Endothelial cell of umbilical vein (primary cell): ENCODE measurements around the gene CDH15. TPM values are rescaled to one million over a fixed set of nuclear protein-coding genes. Genes with fewer than 3 reads are reported as not detected.

Experiments
- BruUV-seq: library from RNA; stranded (reverse); fragments of 400-500 nt; replicated peaks from 2 replicates; lab custom pipeline; 2021; lab: Mats Ljungman, UMichigan
- CTCF ChIA-PET: fragments of 300-600, 350-600 bp; sonication (Branson Sonifier 250); formaldehyde crosslinking; loops from one replicate; lab custom pipeline; 2021; ENCODE audit warnings: antibody characterized with exemption, inconsistent platforms; lab: Charles Lee
- POLR2A ChIA-PET: fragments of 300-600, 350-600 bp; sonication (Branson Sonifier 250); formaldehyde crosslinking; loops from one replicate; lab custom pipeline; 2021; ENCODE audit warnings: antibody characterized with exemption, inconsistent platforms; lab: Charles Lee
- DNase-seq: peaks from one replicate; pipeline ENCODE4 v3.0.0-alpha.2; 2011; ENCODE audit warnings: low read depth, low spot score
- FAIRE-seq: peaks from 2 replicates; lab custom pipeline; 2011; peaks lifted over from hg19 to GRCh38; lab: Jason Lieb, UNC
- H2AFZ ChIP-seq: 2 replicates; pipeline ENCODE4 v1.6.0; 2012; ENCODE audit warnings: low read depth, low read length, control low read depth, inconsistent platforms
- H3K27ac ChIP-seq: 2 replicates; pipeline ENCODE4 v1.5.1; 2011; ENCODE audit warnings: low read depth, mild to moderate bottlenecking, control low read depth, low read length, moderate library complexity; ENCODE audit not compliant: insufficient read depth
- H3K27me3 ChIP-seq, 2 experiments: 2 replicates each; pipeline versions ENCODE4 v1.6.0 to v1.6.1; 2011; ENCODE audit warnings: low read length in 2 of 2, mixed read lengths in 1 of 2; ENCODE audit not compliant: control insufficient read depth in 2 of 2, insufficient read depth in 2 of 2
- H3K36me3 ChIP-seq, 2 experiments: 2 replicates in 1 of 2; 3 replicates in 1 of 2; pipeline ENCODE4 v1.5.1; 2011; ENCODE audit warnings: low read length in 2 of 2, mild to moderate bottlenecking in 1 of 2, moderate library complexity in 1 of 2; ENCODE audit not compliant: control insufficient read depth in 2 of 2, insufficient read depth in 2 of 2; ENCODE audit errors: extremely low read depth in 1 of 2
- H3K4me1 ChIP-seq: 3 replicates; pipeline ENCODE4 v1.5.1; 2011; ENCODE audit warnings: mild to moderate bottlenecking, low read length; ENCODE audit not compliant: control insufficient read depth, insufficient read depth; ENCODE audit errors: extremely low read depth
- H3K4me2 ChIP-seq: 2 replicates; pipeline ENCODE4 v1.6.1; 2011; ENCODE audit warnings: low read length, control low read depth, mixed read lengths; ENCODE audit not compliant: insufficient read depth
- H3K4me3 ChIP-seq, 3 experiments: fragments of 200-600 bp in 1 of 3; sonication (generic), shearing (Covaris generic) in 1 of 3; replicated peaks in 1 of 3; 2 replicates each; pipeline ENCODE4 v1.5.1; 2011 to 2016; ENCODE audit warnings: control low read depth in 3 of 3, low read length in 3 of 3, mild to moderate bottlenecking in 2 of 3, inconsistent platforms in 1 of 3, low read depth in 1 of 3, moderate library complexity in 1 of 3; ENCODE audit not compliant: insufficient read depth in 1 of 3
- H3K79me2 ChIP-seq: 2 replicates; pipeline ENCODE4 v1.6.0; 2012; ENCODE audit warnings: low read length, inconsistent platforms; ENCODE audit not compliant: control insufficient read depth, insufficient read depth
- H3K9ac ChIP-seq: replicated peaks from 2 replicates; pipeline ENCODE3; 2011; ENCODE audit warnings: low read length, control low read depth; ENCODE audit not compliant: insufficient read depth; ENCODE audit errors: extremely low read depth
- H3K9me1 ChIP-seq: replicated peaks from 3 replicates; pipeline ENCODE4 v1.6.0; 2011; ENCODE audit warnings: mild to moderate bottlenecking, low read length; ENCODE audit not compliant: control insufficient read depth, insufficient read depth; ENCODE audit errors: extremely low read depth
- H3K9me3 ChIP-seq: replicated peaks from 2 replicates; pipeline ENCODE4 v1.5.1; 2012; ENCODE audit warnings: low read length, inconsistent platforms; ENCODE audit not compliant: control insufficient read depth, insufficient read depth
- H4K20me1 ChIP-seq: replicated peaks from 2 replicates; pipeline ENCODE3; 2011; ENCODE audit warnings: mild to moderate bottlenecking, low read length; ENCODE audit not compliant: control insufficient read depth, insufficient read depth; ENCODE audit errors: extremely low read depth
- FOS ChIP-seq: IDR thresholded peaks from 2 replicates; pipeline ENCODE4 v1.6.1; 2011; ENCODE audit warnings: mild to moderate bottlenecking, low read length, moderate library complexity, borderline replicate concordance; ENCODE audit not compliant: insufficient read depth
- GATA2 ChIP-seq: IDR thresholded peaks from 2 replicates; pipeline ENCODE4 v1.7.0; 2011; ENCODE audit warnings: low read depth, mild to moderate bottlenecking, moderate library complexity, mixed read lengths, low read length; ENCODE audit not compliant: insufficient read length, insufficient read depth
- JUN ChIP-seq: IDR thresholded peaks from 2 replicates; pipeline ENCODE4 v1.6.1; 2011; ENCODE audit warnings: borderline replicate concordance, low read depth; ENCODE audit not compliant: insufficient read length, insufficient read depth
- POLR2A ChIP-seq: IDR thresholded peaks from 2 replicates; pipeline ENCODE4 v1.6.1; 2012; ENCODE audit warnings: low read depth, mild to moderate bottlenecking, control low read depth, low read length
- POLR2AphosphoS5 ChIP-seq: IDR thresholded peaks from 2 replicates; pipeline ENCODE4 v1.6.1; 2012; ENCODE audit warnings: low read depth, mild to moderate bottlenecking, control low read depth, low read length, moderate library complexity; ENCODE audit not compliant: insufficient read depth
- dilution Hi-C: fragments of 300-500 bp; cut with MboI; formaldehyde crosslinking; loops from one replicate; pipeline ENCODE4 v1.15.0; 2019; ENCODE audit warnings: low sequenced_read_pairs; ENCODE audit not compliant: extremely low pct_ligation_motif_present
- intact Hi-C: fragments of 100-400 bp; cut with micrococcal nuclease; formaldehyde crosslinking; loops from one replicate; pipeline ENCODE4 v1.10.0; 2022
- polyA plus RNA-seq, 4 experiments: library from polyadenylated mRNA; depleted of rRNA in 3 of 4; stranded (reverse) in 3 of 4; unstranded in 1 of 4; fragments of >200 nt; gene quantifications; 2 replicates each; pipeline versions ENCODE4 v1.2.1 to v1.2.3, GENCODE V29; 2011 to 2012; ENCODE audit warnings: missing spikeins in 1 of 4
- total RNA-seq: library from RNA; stranded (reverse); gene quantifications from 2 replicates; pipeline ENCODE4 v1.2.3, GENCODE V29; 2021
- TF ChIP-seq, protein P1 (sequence below): IDR thresholded peaks from 2 replicates; pipeline ENCODE4 v1.6.1; 2011; ENCODE audit not compliant: insufficient read depth, insufficient read length
- TF ChIP-seq, protein P2 (sequence below), 2 donors: IDR thresholded peaks; 1 replicate in 1 of 2; 2 replicates in 1 of 2; pipeline ENCODE4 v1.5.1; 2011; ENCODE audit warnings: low read length in 2 of 2, mild to moderate bottlenecking in 2 of 2, moderate library complexity in 2 of 2, control low read depth in 1 of 2, inconsistent platforms in 1 of 2, low read depth in 1 of 2; ENCODE audit not compliant: insufficient read depth in 1 of 2; ENCODE audit errors: extremely low read depth in 1 of 2

CDH15 gene
- total and polyA plus RNA-seq, 2 donors (not counting 3 experiments of a cell fraction or from before 2014, with no cell fraction given): 0.44 TPM; not detected in 1

DNA sequence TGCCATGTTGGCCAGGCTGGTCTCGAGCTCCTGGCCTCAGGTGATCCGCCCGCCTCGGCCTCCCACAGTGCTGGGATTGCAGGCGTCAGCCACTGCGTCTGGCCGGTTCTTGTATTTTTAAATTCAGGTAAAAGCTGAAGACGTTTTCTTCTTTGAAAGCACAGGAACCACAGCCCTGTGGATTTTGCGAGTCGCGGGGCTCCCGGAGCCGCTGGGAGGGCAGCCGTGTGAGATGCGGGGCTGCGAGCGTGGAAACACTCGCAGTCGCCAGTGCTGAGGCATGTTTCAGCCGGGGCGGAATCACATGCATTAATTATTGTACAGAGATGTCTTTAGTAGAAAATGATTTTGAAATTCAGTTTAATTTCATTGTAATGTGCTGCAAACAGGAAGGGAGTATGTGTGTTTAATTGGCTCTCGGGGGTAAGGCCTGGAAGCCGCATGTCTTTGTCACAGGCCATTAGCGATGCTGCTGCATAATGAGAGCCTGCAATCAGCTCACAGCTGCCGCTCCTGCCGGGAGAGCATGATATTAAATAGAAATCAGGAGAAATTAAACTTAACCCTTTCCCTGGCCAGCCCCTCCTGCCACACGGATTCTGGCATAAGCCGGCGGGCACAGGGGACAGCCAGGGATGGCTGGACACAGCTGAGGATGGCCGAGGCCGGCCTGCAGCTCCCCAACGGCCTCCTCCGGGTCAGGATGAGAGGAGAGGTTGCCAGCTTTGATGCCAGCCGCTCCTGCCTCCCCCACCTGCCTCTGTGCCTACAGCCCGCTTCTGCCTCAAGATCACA is 35.4 kb upstream of the CDH15 start:
- CTCF ChIA-PET: no interaction called here
- Histone ChIP-seq H3K9me3 (no peaks in the 10 kb centered on the region), H3K4me3 (no peak overlapping the region), H3K4me2 (no peak overlapping the region), H3K27me3 (no peaks in the 10 kb centered on the region), H3K79me2 (no peaks in the 10 kb centered on the region), H3K9ac (no peak overlapping the region), H3K9me1 (no peaks in the 10 kb centered on the region), H3K4me1 (no peaks in the 10 kb centered on the region), H2AFZ (no peak overlapping the region), H4K20me1 (no peaks in the 10 kb centered on the region), H3K36me3 (peaks cover 0 to 10% of the 10 kb centered on the region in 2 experiments), H3K27ac (no peak overlapping the region)
- no peak for FAIRE-seq
- no peak for DNase-seq
- intact Hi-C loops (no loop called here), dilution Hi-C loops (loop anchor here (25.0 kb wide), 1 partner anchor 174 kb away; no protein-coding TSS in a partner anchor)
- POLR2A ChIA-PET: no interaction called here
- TF ChIP-seq, protein P1, sequence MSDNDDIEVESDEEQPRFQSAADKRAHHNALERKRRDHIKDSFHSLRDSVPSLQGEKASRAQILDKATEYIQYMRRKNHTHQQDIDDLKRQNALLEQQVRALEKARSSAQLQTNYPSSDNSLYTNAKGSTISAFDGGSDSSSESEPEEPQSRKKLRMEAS: no peak
- TF ChIP-seq FOS: no peak
- no peak for TF ChIP-seq POLR2AphosphoS5
- no peak for TF ChIP-seq GATA2
- TF ChIP-seq, protein P2, sequence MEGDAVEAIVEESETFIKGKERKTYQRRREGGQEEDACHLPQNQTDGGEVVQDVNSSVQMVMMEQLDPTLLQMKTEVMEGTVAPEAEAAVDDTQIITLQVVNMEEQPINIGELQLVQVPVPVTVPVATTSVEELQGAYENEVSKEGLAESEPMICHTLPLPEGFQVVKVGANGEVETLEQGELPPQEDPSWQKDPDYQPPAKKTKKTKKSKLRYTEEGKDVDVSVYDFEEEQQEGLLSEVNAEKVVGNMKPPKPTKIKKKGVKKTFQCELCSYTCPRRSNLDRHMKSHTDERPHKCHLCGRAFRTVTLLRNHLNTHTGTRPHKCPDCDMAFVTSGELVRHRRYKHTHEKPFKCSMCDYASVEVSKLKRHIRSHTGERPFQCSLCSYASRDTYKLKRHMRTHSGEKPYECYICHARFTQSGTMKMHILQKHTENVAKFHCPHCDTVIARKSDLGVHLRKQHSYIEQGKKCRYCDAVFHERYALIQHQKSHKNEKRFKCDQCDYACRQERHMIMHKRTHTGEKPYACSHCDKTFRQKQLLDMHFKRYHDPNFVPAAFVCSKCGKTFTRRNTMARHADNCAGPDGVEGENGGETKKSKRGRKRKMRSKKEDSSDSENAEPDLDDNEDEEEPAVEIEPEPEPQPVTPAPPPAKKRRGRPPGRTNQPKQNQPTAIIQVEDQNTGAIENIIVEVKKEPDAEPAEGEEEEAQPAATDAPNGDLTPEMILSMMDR (IDR thresholded peaks at IDR 0.05; ENCODE audit: extremely low read depth in 1 of 2, insufficient read depth in 1 of 2, low read depth in 1 of 2, low read length in 2 of 2): no peak
- no peak for TF ChIP-seq JUN
- no peak for TF ChIP-seq POLR2A
- no TSS peak for BruUV-seq
